D721Med (cell line): ENCODE results near the gene MYO7B.
"Not testable (repeated sequence)": the region's sequence is repeated elsewhere in the genome, so short reads cannot be mapped to it uniquely, and the experiment has no call there.

Experiments used
- DNase-seq: peaks from one replicate; pipeline ENCODE4 v3.0.0; 2011; ENCODE audit warnings: low spot score; ENCODE audit not compliant: insufficient read length
- FAIRE-seq: peaks from 2 replicates; lab custom pipeline; 2011; peaks lifted over from hg19 to GRCh38; lab: Jason Lieb, UNC
- CTCF ChIP-seq: IDR thresholded peaks from 2 replicates; pipeline ENCODE4 v1.5.1; 2012; ENCODE audit warnings: mild to moderate bottlenecking, control low read depth; ENCODE audit not compliant: insufficient read depth; ENCODE audit errors: missing control alignments

MYO7B gene

DNA sequence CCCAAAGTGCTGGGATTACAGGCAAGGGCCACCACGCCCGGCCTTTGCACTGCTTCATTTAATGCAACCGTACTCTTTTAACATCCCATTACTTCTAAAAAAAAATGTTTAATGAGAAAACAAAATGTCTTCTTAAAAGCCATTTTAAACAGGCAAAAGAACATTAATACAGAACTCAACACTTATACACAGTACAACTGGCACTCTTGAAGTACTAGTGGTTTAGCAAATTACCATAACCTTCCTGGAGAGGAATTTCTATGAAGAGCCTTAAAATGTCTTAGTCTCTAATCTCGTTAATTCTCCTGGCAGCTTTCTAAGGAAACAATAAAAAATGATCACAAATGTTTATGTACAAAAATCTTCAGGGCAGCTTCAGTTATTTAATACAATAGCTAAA is 15.1 kb upstream of the MYO7B start:
- no peak for TF ChIP-seq CTCF
- no peak for FAIRE-seq
- no peak for DNase-seq

- FAIRE-seq, result no peak
- TF ChIP-seq CTCF, result no peak
- DNase-seq, result no peak
These were observed 12.1 kb upstream of the MYO7B start for GRCh38 chr2:127523269-127523939.

DNA sequence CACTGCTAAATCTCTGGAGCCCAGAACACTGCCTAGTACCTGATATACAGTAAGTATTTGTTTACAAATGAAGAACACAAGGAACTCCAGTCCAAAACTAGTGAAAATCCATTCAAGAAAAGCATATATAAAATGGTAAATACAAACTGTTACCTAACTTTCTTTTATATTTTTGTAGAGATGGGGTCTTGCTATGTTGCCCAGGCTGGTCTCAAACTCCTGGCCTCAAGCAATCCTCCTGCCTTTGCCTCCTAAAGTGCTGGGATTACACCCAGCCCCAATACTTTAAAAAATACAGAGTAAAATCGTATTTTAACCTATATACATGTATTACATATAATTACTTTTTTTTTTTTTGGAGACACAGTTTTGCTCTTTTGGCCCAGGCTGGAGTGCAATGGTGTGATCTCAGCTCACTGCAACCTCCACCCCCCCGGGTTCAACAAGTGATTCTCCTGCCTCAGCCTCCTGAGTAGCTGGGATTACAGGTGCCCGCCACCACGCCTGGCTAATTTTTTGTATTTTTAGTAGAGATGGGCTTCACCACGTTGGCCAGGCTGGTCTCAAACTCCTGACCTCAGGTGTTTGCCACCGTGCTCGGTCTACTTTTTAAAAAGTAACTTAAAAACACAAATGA is 11.2 kb upstream of the MYO7B start:
- not testable (repeated sequence) for FAIRE-seq, DNase-seq

DNA sequence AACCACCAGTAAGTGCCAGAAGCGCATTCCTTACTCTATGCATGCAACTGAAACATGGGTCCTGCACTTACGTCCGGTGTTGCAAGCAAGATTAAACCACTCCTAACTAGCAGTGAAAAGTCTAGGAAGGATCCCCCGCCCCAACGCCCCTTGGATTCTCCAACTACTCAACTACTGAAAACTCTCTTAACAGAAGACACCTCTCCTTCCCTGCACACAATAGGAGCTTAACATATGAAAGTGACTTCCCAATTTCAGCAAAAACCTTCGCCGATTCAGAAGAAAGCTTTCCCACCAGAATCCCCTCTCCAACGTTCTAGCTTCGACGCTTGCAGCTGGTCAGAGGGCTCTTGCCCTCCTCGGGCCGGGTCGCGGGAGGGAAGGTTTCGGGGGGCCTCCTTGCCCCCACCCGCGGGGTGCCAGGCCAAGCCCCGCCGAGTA is 9.8 kb upstream of the MYO7B start:
- no peak for FAIRE-seq
- no peak for TF ChIP-seq CTCF
- DNase-seq, result no peak

- FAIRE-seq (no peak), DNase-seq (peak; percentile 80)
- TF ChIP-seq CTCF, result peak; percentile 41
These were observed 9.1 kb upstream of the MYO7B start, which contains the start of gene IWS1 for GRCh38 chr2:127526132-127527000. IWS1 (minus strand) TSS chr2:127526489; CDS start chr2:127526208, 281 bp downstream.

- FAIRE-seq (no peak), DNase-seq (no peak)
- no peak for TF ChIP-seq CTCF
These were observed 8.3 kb upstream of the MYO7B start for GRCh38 chr2:127527001-127527804.

DNA sequence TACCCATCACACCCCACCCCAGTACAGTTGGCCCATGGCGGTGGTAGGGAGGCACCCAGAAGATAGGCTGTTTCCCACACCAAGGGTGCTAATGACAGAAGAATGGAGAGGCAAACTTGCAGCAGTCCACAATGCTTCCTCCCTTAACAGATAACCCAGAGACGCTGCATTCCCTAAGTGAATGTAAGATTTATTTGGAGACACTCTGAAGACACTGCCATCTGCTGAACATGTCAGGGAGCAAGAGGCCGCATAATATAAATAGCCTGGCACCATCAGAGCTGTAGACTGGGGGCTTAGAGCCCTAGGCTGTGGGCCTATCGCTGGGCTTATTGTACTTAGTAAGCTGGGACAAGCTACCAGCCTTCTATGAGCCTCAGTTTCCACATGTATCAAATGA is 7.0 kb upstream of the MYO7B start:
- FAIRE-seq (no peak), DNase-seq (no peak)
- no peak for TF ChIP-seq CTCF

DNA sequence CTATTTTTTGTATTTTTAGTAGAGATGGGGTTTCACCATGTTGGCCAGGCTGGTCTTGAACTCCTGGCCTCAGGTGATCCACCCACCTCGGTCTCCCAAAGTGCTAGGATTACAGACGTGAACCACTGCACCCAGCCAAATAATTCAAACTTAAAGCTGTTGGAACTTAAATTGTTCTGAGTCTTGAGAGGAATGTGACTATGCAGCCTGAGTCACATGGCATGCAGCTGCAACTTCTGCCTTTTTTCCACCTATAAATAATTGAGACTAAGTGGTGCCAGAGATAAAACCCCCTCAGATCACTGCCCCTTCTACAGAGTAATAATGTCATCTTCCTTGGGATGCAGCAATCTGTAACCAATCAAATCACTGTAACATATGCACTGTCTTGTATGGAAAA is 6.1 kb upstream of the MYO7B start:
- FAIRE-seq, DNase-seq: not testable (repeated sequence)
